GM21360 (cell line): ENCODE measurements around the gene C1orf167.
"Not testable (repeated sequence)": the region's sequence is repeated elsewhere in the genome, so short reads cannot be mapped to it uniquely, and the experiment has no call there.

Experiments
- ATAC-seq: cut with Tn5 transposase; IDR thresholded peaks from one replicate; pipeline ENCODE4 v1.9.1; 2021; ENCODE audit warnings: mild to moderate bottlenecking, moderate library complexity; ENCODE audit not compliant: unreplicated experiment

Gene C1orf167

DNA sequence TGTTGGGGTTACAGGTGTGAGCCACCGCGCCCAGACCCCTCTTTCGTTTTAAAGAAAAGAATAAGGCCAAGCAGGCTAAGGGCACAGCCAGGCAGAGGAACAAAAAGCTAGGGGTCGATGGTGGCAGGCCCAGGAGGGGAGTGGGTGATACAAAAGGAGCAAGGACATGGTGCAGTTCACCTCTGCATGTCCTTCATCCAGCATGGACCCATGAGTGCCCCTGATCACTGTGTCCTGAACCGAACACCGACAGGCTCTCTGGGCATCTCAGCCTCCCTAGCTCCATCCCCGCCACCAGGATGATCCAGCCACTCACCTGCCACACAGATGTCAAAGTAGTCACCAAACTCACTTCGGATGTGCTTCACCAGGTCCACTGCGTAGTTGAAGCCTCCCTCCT, 37.9 kb downstream of the C1orf167 start:
- no peak for ATAC-seq

DNA sequence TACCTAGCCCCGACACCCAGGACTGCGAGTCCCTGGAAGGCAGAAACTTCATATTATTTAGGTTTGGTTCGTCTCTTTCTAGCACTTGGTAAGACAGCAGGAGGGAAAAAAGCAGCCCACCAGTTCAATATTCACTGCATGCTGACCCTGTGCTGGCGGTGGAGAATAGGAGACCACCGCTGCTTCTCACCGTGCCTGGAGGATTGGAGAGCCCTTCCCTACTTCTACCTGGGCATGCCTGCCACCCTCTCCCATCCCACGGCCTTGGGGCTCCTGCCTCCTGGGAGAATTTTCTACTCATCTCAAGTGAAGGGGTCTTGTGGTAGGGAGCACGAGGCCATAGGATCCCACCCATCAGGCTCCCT, 38.4 kb downstream of the C1orf167 start:
- ATAC-seq, result no peak

DNA sequence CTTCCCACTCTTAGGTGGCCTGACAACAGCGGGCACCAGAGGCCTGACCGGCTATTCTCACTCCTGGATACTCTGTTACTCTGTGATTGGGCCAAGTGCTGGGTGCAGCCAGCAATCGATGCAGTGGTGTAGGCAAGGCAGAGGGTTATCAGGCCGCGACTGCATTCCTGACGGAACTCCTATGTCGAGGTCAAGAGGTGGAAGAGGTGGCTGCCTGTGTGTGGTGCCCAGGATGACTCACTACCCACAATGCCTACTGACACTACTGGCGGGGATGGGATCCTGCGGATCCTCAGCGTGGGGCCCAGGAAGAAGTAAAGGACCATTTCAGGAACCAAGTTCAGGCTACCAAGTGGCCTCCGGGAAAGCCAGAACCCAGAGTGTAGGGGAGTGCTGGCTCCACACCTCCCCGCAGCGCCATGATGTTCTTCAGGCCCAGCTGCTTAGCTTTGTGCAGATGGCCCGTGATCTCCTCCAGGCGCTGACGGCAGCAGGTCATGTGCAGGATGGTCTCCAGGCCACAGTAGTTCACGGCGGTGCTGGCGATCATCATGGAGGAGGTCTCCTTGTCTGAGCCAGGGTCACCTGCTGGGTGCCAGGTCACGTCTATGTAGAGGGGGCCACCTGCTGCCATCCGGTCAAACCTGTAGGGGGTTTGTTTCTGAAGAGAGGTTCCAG, 38.9 kb downstream of the C1orf167 start:
- ATAC-seq, result no peak

DNA sequence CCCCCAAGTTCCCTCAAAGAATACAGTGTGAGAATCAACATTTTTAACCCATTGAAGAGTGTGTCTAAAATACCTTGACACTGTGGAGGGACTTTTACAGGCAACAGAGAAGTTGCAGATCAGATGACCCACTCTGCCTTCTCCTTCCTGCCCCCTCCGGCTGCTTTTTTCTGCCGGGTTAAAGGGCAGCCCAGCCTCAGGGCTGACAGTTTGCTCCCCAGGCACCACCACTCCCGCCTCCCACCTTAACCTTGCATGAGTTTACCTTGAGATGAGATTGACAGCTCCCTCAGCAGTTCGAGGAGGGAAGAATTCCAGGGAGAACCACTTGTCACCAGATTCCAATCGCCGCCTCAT, 40.6 kb downstream of the C1orf167 start:
- ATAC-seq, result no peak

DNA sequence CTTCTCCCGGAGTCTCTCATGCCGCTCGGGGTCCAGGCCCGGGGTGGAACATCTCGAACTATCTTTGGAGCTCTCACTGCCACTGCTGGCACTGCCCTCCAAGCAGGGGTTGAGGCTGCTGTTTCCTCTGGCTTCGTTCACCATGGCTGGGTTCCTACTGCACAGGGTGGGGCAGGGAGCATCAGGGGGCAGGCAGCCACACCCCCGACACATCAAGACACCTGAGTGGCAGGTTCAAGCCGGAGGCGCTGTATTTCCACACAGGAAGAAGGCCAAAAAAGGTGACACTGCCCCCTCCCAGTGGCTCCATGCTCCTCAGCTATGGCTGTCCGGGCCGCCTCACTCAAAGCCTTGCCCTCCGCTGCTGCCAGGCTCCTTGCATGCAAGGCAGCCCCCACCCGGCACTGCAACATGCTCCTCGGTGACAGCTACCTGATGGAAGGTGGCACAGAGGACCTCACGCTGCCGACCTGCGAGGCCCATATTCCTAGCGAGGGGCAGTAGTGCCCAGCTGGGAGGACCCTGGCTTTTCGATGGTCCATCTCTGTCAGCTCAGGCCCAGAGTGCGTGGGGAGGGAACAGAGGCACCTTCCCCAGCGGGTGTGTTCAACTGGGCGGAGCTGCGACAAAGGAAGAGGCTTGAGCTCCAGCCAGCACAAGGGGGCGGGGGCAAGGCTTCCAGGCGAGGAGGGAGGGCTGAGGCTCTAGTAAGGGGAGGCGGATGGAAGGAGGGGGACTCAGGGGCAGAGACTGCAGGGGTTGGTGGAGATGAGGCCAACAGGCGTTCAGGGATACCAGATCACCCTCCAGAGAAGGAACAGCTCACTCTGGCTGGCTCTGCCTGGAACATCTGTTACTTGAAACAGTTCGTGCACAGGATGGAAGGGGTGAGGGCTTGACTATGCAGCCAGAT, 41.2 kb downstream of the C1orf167 start:
- no peak for ATAC-seq

DNA sequence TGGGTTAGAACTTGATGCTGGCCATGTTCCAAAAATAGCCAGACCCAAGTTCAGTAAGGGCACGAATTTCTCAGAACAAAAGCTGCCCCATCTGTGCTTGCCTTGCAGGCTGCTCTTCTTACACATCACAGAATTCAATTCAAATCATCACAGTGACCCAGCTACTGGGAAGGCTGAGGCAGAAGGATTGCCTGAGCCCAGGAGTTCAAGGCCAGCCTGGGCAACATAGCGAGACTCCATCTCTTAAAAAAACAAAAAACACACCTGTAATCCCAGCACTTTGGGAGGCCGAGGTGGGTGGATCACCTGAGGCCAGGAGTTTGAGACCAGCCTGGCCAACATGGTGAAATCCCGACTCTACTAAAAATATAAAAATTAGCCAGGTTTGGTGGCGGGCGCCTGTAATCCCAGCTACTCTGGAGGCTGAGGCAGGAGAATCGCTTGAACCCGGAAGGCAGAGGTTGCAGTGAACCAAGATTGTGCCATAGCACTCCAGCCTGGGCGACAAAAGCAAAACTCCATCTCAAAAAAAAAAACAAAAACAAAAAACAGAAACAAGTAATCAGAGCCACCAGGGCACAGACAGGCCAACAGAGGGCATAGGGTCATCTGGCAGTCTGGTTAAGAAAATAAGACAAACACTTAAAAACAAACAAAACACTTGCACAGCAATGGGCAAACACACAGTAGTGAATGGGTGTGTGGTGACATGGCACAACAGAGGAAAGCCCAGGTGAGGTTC, 42.1 kb downstream of the C1orf167 start:
- not testable (repeated sequence) for ATAC-seq

DNA sequence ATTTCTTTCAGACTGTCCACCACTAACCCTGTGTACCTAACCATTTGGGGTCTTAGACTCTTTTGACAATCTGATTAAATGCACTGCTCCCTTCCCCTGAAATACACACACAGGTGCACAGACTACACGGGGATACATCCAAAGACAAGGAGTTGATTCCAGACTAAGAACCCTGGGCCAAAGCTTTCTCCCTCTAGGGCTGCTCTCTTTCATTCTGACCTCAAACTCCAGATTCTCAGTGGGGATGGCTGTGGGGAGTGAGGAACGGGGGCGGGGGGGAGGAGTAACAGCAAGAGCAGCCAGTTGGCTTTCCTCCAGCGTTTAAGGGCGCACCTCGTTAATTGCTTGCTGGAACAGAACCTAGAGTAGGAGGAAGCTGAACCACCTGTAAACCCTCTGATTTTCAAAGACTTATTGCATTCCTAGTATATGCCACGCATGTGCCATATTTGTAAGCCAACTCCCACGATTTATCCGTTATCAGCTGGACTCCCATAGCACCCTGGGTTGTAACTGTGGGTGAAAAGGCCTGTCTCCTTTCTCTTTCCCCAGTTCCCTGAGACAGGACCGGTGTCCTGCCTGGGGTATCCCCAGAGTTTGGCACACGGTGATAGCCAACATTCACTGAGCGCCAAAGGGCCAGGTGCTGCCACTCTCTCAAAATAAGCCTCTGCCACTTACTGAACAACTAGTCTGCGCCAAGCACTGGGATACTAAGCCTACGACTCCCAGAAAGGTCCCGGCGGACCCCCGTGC, 42.9 kb downstream of the C1orf167 start:
- no peak for ATAC-seq

DNA sequence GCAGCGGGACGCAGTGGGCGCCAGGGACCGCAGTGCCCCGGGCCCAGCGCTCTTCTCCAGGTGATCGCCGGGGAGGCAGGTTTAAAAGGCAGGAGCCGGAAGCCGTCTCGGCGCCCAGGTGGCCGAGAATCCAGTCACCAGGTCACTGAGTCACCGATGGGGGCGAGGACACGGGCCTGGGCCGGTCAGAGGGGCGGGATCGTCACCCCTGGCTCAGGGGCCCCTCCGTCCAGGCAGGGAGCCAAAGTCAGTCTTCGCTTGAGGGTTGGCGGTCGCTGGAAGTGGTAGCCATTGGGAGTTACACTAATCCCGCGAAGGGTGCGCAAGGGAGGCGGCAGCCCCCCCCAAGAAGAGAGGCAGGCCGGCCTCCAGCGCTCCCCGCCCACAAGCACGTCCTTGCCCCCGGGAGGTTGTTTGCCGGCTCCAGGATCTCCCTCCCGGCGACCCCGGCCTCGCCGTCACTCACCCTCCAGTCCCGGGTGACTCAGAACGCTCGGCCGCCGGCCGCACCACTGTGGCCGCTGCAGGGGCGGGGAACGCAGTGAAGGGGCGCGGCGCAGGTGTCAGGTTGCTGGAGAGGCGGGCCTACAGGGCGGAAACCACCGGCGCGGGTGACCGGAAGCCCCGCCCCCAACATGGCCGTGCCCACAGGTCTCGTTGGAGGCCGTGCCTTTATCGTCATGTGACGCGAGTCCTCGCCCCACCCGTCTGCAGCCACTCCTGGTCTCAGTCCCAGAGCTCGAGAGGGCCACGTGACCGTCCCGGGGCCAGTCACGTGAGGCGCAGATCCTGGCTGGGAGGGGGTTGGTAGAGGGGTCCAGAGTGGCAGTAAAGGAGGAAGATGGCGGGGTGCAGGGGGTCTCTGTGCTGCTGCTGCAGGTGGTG, 43.7 kb downstream of the C1orf167 start, which contains the start of the genes CLCN6 and MTHFR:
CLCN6 (plus strand) TSS at position 770 of the 885 bp plus-strand sequence; CDS start at position 842, 72 bp downstream.
MTHFR (minus strand) TSS at position 543 of the 885 bp plus-strand sequence. CDS start 2,848 bp downstream, outside the sequence.
- ATAC-seq, result peak; percentile 80

DNA sequence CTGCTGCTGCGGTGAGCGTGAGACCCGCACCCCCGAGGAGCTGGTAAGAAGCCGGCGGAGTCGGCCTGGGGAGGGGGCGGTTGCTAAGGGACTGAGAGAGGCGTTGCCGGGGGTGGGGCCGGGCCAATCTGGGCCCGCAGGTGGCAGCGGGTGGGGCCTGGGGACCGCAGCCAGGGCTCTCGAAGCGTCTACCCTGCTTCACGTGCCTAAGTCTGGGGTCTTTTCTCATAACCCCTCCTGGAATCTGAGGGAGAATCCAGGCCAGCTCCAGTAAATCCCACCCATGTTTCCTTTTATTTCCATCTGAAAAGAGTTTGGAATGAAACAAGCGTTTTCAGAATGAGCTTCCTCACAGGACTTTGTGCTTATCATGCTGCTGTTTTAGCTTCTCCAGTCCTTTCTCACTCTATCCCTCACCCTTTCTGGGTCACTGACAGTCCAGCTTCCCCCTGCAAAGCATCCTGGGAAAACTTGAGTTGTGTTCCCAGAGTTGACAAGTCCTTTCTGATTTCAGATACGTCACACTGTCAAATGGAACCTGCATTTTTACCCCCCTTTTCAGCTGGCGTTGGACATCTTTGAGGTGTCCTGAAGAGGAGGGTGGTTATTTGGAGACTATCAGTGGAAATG, 44.4 kb downstream of the C1orf167 start:
- peak; percentile 39 for ATAC-seq

DNA sequence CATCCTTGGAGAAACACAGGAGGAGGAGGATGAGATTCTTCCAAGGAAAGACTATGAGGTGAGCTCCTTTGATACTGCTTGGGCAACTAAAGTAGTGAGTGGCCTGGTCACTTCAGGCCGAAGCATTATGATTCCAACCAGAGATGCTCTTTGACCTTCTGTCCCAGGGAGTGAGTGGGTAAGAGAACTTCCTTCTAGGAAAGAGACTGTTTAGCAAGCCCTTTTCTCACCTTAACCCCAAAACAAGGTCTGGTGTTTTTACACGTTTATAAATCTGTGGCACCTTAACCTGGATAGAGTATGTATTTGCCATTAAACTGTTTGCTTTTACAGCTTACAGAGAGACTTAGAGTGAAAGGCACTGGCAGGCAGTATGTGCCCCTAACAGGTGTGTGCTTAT, 45.1 kb downstream of the C1orf167 start:
- no peak for ATAC-seq

DNA sequence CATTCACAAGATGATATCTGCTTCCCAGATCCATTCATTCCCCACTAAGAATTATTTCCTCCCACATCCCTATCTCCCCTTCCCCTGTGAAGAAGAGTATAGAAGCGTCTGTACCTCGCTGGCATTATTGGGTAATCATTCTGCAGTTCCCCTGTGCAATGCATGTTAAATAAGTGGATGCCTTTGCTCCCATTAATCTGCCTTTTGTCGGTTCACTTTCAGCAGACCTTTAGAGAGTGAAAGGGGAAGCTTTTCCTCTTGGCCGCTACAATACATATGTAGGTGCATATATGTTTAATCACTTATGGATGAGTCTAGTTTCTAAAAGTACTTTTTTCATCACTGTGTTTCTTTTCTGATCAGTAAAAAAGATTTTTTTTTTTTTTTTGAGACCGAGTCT, 51.0 kb downstream of the C1orf167 start:
- no peak for ATAC-seq

DNA sequence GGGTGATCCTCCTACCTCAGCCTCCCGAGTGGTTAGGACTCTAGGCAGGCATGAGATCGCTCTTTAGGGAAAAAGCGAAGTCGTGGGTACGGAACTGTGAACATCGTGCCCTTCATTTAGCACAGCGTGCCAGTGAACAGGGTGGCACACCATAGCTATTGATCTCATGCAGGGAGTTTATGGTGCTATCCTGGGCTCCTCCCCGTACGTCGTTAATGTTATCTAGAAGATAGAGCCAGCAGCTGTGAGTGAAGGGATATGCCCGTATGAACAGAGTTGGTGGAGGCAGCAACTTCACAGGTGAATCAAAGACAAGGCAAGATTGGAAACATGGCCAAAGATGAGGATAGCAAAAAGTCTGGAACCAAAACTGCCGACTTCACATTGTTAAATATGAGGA, 55.2 kb downstream of the C1orf167 start:
- ATAC-seq, result no peak

DNA sequence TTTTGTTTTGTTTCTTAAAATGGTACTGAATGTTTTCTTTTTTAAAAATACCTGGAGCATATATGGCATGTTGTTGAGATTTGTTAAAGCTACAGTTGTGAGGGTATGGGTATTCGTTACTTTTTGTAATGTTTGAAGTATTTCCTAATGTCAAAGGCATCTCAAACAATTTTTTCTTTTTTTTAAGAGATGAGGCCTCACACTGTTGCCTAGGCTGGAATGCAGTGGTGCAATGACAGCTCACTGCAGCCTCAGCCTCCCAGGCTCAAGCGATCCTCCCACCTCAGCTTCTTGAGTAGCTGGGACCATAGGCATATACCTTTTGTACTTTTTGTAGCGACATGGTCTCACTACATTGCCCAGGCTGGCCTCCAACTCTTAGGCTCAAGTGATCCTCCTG, 60.1 kb downstream of the C1orf167 start:
- no peak for ATAC-seq

DNA sequence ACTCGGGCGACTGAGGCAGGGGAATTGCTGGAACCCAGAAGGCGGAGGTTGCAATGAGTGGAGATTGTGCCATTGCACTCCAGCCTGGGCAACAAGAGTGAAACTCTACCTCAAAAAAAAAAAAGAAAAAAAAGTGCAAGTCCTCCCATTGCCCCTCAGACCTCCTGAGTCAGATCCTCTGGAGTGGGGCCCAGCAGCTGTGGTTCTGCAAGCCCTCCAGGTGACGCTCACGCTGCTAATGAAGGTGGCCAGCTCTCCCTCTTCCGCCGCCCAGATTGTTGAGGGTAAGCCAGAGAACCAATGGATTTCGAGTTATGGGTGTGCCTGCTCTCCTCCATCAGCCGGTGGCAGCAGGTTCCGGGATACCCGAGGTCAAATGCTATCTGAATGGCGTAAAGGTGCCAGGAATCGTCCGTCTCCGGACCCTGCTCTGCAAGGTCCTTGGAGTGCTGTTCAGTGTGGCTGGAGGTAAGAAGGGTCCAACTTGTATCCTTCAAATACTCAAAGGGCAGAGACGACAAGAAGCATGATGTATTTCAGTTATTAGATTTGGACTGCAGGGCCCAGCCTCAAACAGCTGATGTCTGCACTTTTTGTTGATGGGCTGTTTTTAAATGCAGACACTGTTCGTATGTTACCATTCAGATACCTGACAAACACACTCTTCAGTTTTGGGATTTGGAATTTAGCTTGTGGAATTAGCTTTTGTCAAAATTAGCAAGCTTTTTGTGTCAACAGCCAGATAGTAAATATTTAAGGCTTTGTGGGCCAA, 61.6 kb downstream of the C1orf167 start:
- no peak for ATAC-seq

DNA sequence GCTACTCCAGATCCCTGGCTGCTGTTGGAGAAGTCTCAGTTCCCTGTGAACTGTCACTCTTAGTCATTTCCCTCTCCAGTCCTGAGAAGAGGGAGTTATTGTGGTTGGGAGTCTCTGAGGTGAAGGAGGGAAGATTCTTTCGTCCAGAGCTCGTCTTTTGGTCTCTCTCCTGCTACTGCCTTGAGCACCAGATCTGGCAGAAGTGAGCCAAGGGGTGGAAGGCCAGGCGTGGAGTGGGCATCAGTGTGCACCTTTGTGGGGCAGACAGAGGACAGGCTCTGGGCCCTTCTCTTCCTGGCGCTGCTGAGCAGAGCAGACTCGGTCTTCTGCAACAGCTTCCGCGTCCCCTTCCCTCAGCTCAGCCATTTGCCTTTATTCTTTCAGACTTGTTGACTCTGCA, 63.1 kb downstream of the C1orf167 start:
- ATAC-seq, result no peak

DNA sequence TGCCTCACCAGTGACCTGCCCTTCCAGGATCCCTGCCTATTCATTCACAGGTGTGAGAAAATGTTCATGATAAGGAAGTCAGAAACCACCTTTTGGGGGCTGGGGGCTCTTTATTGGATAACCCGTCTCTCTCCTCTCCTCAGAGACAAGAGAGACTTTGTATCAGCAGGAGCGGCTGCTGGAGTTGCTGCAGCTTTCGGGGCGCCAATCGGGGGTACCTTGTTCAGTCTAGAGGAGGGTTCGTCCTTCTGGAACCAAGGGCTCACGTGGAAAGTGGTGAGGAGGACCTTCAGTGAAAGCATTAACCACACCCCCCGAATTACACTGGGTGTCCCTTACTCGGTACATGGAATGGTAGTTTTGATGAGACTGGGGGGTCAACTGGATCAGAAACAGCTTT, 65.0 kb downstream of the C1orf167 start:
- ATAC-seq, result no peak

DNA sequence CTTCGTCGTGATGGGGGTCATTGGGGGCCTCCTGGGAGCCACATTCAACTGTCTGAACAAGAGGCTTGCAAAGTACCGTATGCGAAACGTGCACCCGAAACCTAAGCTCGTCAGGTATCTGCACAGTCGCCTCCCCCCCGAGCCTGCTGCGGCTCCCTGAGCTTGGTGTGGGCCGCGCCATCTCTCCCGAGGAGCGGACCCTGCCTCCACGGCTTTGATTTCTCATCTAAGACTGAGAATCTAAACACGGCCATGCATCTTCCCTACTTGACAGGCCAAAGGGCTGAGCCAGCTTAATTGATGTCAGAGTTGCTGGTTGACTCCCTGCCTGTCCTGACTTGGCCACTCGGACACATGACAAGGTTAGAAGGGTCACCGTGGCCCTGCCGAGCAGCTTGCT, 66.5 kb downstream of the C1orf167 start:
- no peak for ATAC-seq

DNA sequence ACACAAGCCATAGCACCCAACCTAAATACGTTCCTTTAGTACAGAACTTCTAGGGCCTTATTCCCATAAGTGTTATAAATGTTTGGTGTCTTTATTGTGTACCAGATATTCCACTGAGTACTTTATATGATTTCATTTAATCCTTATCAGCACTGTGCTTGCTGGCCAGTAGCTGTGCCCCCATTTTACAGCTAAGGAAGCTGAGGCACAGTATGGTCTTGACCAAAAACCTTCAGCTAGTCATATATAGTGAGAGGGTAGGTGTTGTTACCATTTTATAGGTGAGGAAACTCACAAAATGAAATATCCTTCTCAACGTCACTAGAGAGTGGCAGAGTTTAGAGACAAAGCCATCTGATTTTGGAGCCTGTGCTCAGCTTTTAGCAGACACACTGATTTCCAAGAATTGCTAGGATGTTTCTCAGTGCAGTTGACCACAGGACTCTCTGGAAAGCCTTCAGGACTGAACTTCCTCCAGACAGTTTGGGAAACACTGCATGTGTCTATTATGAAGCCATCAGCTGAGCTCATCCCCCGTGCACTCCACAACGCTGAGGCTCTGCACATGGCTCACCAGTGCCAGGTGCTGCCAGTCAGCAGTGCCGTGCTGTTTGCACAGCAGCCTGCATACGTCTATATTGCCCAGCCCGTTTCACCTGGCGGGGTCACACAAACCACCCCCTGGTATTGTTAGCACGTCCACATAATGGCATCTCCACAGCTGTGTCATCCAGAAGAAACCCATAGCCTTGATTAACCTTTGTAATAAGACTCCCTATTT, 70.1 kb downstream of the C1orf167 start:
- ATAC-seq, result no peak
